ENCODE measurements around the gene IQCN. TPM values are rescaled to one million over a fixed set of nuclear protein-coding genes. Genes with fewer than 3 reads are reported as not detected.

Gene IQCN
- total RNA-seq, 4 donors from 2014 or later = 5.7 to 17.0 (median 8.9) TPM

DNA sequence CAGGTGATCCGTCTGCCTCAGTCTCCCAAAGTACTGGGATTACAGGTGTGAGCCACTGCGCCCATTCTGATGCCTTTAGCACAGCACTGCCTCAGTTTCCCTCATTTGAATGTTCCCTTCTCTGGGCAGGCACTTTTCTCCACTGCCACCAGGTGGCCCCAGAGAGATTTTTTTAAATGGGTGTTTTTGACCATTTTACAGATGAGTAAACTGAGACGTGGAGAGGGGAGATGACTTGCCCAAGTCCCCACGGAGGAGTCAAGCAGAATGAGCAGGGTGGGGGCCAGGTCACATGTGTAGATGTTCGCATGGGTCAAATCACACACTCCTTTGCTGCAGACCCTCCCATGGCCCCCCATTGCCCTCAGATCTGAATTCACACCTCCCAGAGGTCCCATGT, 44.8 kb downstream of the IQCN start:
- 73 to 75% methylated on average over 5 of the region's 5 CpGs for WGBS, 2 donors
- TF ChIP-seq, protein P1, sequence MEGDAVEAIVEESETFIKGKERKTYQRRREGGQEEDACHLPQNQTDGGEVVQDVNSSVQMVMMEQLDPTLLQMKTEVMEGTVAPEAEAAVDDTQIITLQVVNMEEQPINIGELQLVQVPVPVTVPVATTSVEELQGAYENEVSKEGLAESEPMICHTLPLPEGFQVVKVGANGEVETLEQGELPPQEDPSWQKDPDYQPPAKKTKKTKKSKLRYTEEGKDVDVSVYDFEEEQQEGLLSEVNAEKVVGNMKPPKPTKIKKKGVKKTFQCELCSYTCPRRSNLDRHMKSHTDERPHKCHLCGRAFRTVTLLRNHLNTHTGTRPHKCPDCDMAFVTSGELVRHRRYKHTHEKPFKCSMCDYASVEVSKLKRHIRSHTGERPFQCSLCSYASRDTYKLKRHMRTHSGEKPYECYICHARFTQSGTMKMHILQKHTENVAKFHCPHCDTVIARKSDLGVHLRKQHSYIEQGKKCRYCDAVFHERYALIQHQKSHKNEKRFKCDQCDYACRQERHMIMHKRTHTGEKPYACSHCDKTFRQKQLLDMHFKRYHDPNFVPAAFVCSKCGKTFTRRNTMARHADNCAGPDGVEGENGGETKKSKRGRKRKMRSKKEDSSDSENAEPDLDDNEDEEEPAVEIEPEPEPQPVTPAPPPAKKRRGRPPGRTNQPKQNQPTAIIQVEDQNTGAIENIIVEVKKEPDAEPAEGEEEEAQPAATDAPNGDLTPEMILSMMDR (IDR thresholded peaks at IDR 0.05) = peak in 4 of 6 experiments; percentile 12 to 44 (median 30)
- TF ChIP-seq POLR2A (IDR thresholded peaks at IDR 0.05) = no peak
- Histone ChIP-seq H3K4me3 (replicated peaks in 1 of 3) (no peak overlapping the region), H3K27me3 (peaks cover 18% of the 10 kb centered on the region), H3K36me3 (no peaks in the 10 kb centered on the region), H3K4me1 (peaks cover 7 to 19% of the 10 kb centered on the region in 2 donors), H3K9me3 (no peaks in the 10 kb centered on the region), H3K27ac (no peak overlapping the region)
- DNase-seq = no peak
- intact Hi-C loops (cut with DNase I) = no loop called here

DNA sequence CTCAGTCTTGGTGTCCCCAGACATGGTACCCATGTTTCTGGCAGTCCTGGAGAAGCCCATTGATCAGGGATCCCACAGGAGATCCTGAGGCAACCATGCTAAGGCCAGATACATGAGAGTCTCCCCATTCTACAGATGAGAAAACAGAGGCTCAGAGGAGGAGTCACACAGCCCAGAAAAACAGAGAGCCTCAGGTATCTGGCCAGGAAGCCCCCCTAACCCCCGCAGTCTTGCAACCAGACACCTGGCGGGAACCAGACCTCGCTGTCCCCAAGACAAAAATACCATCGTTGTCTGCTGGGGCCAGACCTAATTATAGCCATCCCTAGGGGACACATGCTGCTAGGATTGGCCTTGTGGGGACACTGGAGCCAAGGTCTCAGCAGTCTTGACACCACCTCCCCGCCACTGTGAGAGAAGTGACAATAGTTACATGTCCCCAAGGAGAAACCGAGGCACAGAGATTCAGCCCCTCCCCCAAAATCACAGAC, 46.4 kb downstream of the IQCN start:
- Histone ChIP-seq H3K9me3 (no peaks in the 10 kb centered on the region), H3K27ac (no peak overlapping the region), H3K4me1 (peaks cover 7 to 24% of the 10 kb centered on the region in 2 donors), H3K27me3 (peaks cover 12% of the 10 kb centered on the region), H3K4me3 (replicated peaks in 1 of 3) (no peak overlapping the region), H3K36me3 (no peaks in the 10 kb centered on the region)
- 70 to 84% methylated on average over 6 of the region's 6 CpGs for WGBS, 2 donors
- no peak for DNase-seq
- no peak for TF ChIP-seq POLR2A (IDR thresholded peaks at IDR 0.05)
- TF ChIP-seq, protein P1 (IDR thresholded peaks at IDR 0.05) = no peak
- intact Hi-C loops (cut with DNase I) = no loop called here

DNA sequence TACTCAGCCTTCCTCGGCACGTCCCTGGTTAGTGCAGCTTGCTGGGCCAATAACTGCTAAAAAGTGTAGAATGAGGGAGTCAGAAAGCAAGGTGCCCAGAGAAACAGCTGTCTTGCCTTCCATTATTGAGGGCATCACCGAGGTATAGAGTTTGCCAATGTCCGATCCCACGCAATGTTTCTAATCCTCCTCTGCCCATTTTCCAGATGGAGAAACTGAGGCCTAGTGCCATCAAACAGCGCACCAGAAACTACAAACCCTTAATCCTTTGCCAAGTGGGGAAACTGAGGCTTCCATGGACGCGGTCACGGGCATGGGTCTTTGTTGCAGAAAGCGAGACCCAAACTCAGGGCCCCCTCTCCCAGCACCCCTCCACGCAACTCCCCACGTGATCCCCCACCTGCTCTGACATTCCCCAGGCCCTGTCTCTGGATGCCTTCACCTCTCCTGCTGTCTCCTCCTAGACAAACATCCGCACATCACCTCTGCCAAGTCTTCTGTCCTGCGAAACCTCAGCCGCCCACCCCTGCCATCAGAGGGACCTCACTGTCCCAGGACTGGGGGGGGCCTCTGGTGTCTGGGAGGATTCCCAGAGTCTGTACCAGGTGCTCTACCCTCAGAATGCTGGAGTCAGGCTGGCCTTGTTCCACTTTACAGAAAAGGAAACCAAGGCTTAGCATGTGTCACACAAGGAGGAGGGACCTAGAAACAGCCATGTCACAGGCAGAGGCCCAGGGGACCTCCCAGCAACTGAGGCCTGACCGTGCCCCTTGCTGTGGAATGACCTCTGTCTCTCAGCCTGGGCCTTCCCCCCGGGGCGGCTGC, 47.1 kb downstream of the IQCN start:
- no peak overlapping the region for H3K27ac ChIP-seq
- H3K9me3 ChIP-seq = no peaks in the 10 kb centered on the region
- intact Hi-C loops (cut with DNase I) = no loop called here
- no peaks in the 10 kb centered on the region for H3K36me3 ChIP-seq
- peaks cover 8% of the 10 kb centered on the region for H3K27me3 ChIP-seq
- DNase-seq = no peak
- 83 to 85% methylated on average over 16 to 18 of the region's 18 CpGs for WGBS, 2 donors
- TF ChIP-seq, protein P1 (IDR thresholded peaks at IDR 0.05) = no peak
- no peak for TF ChIP-seq POLR2A (IDR thresholded peaks at IDR 0.05)
- H3K4me3 ChIP-seq (replicated peaks in 1 of 3) = no peak overlapping the region
- peaks cover 7 to 24% of the 10 kb centered on the region in 2 donors for H3K4me1 ChIP-seq

DNA sequence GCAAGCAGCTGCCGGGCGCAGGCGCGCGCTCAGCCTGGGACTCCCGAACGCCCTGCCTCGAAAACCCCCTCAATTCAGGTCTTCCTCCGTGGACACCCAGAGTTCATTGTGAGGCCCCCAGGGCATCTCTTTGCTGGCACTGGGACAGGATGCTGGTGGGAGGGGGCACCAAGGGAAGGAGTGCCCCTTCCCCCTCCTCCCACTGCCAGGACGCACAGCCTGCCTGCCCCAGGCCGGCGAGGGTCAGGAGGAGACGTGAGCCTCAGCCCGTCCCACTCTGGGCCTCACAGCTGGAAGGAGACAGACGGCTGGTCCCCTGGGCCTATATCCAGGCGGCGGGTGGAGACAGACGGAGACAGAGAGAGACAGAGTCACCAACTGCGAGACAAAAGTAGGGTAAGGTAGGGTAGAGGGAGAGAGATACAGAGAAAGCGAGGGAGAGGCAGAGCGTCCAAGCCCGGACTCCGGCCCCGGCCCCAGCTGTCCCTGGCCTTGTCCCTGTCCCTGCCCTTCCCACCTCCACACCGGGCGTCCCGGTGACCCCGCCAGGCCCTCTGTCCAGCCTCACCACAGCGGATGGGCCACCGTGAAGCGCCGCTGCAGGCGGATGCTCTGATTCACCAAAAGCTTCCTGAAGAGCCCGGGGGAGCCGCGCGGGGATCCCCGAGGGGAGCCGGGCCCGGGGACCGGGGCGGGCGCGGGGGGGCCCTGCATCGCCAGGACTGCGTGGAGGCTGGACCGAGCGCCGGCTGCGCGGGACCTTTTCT, 48.4 kb downstream of the IQCN start, which contains the start of gene PDE4C:
TSS of gene PDE4C (minus strand) at position 737 of the 767 bp plus-strand sequence. CDS start at position 714, 23 bp downstream.
- Histone ChIP-seq H3K27me3 (peaks cover 8% of the 10 kb centered on the region), H3K9me3 (no peaks in the 10 kb centered on the region), H3K36me3 (no peaks in the 10 kb centered on the region), H3K27ac (peak within 1 kb of the TSS in 1 of 3 donors; percentile 8), H3K4me3 (replicated peaks in 1 of 3) (no peak within 1 kb of the TSS), H3K4me1 (peaks cover 7 to 28% of the 10 kb centered on the region in 2 donors)
- TF ChIP-seq POLR2A (IDR thresholded peaks at IDR 0.05) = no peak
- TF ChIP-seq, protein P1 (IDR thresholded peaks at IDR 0.05) = no peak
- intact Hi-C loops (cut with DNase I) = no loop called here
- 4 to 10% methylated on average over 18 to 20 of the region's 51 CpGs for WGBS, 2 donors
- no peak for DNase-seq

All from thyroid gland (tissue), 4 donors.